Activated CD8-positive, alpha-beta memory T cell treated with anti-CD3 and anti-CD28 coated beads, Interleukin-2, amount 10 ng/mL, durations not matched to agents 7 days and 5 days (primary cell): ENCODE measurements around the gene GJB6. TPM values are rescaled to one million over a fixed set of nuclear protein-coding genes. Genes with fewer than 3 reads are reported as not detected.

Experiments
- ATAC-seq: fragments of 150-1000 bp; cut with Tn5 transposase; one replicate; pipeline ENCODE4 v1.10.0; 2021; ENCODE audit warnings: moderate library complexity
- CTCF ChIA-PET: fragments of 350-600 bp; sonication (Branson Sonifier 250); formaldehyde crosslinking; loops from one replicate; lab custom pipeline; 2021; ENCODE audit warnings: antibody characterized with exemption; lab: Charles Lee
- DNase-seq: peaks from one replicate; pipeline ENCODE4 v3.0.0-alpha.2; 2020
- H3K27ac Mint-ChIP-seq: one replicate; pipeline ENCODE4 v1.8.0; 2021; ENCODE audit warnings: mild to moderate bottlenecking, mixed read lengths
- H3K27me3 Mint-ChIP-seq: one replicate; pipeline ENCODE4 v1.8.0; 2021; ENCODE audit warnings: mixed read lengths
- H3K36me3 Mint-ChIP-seq: one replicate; pipeline ENCODE4 v1.8.0; 2021; ENCODE audit warnings: mild to moderate bottlenecking, mixed read lengths
- H3K4me1 Mint-ChIP-seq: one replicate; pipeline ENCODE4 v1.8.0; 2021; ENCODE audit warnings: mixed read lengths
- H3K4me3 Mint-ChIP-seq: one replicate; pipeline ENCODE4 v1.8.0; 2021; ENCODE audit warnings: mild to moderate bottlenecking, moderate library complexity, mixed read lengths
- H3K9me3 Mint-ChIP-seq: one replicate; pipeline ENCODE4 v1.8.0; 2022; ENCODE audit warnings: low read depth, mixed read lengths
- total RNA-seq, 2 experiments: library from RNA; stranded (reverse); gene quantifications; one replicate each; pipeline ENCODE4 v1.2.3, GENCODE V29; 2021

GJB6 gene
- total RNA-seq, 2 experiments from 2014 or later = 4.8 to 11.0 TPM

GRCh38 chr13:20209948-20210347, 22.2 kb downstream of the GJB6 start:
- Mint-ChIP-seq H3K27me3 (peaks cover 15% of the 10 kb centered on the region), H3K4me3 (no peak overlapping the region), H3K9me3 (no peaks in the 10 kb centered on the region), H3K4me1 (no peaks in the 10 kb centered on the region), H3K27ac (no peak overlapping the region), H3K36me3 (no peaks in the 10 kb centered on the region)
- ATAC-seq = no peak
- CTCF ChIA-PET = interaction anchor here (1.2 kb wide), 1 partner anchor 13 kb away, joined by 4 read pairs; no protein-coding TSS in a partner anchor
- no peak for DNase-seq

DNA sequence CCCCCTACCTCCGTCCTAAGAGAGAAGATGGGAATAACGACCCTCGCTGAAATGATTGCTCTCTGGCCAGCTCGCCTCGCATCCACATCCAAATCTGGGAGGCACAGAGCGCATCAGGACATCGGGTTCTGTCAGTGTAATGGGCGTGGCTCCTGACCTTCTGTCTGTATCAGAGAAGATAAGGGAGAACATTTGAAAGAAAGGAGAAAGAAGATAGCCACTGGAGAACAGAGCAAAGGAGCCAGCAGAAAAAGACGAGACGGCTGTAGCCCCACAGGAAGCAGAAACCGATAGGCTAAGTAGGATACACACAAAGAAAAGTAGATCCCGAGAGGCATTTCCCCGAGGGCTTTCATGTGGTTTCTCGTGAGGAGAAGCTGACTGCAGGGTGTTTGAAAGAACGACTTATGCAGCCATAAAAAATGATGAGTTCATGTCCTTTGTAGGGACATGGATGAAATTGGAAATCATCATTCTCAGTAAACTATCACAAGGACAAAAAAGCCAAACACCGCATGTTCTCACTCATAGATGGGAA, 25.4 kb downstream of the GJB6 start:
- ATAC-seq (no peak), DNase-seq (no peak)
- no peak overlapping the region for H3K27ac Mint-ChIP-seq
- H3K4me3 Mint-ChIP-seq = no peak overlapping the region
- peaks cover under 1% of the 10 kb centered on the region for H3K9me3 Mint-ChIP-seq
- no peaks in the 10 kb centered on the region for H3K36me3 Mint-ChIP-seq
- peaks cover 19% of the 10 kb centered on the region for H3K27me3 Mint-ChIP-seq
- CTCF ChIA-PET = interaction anchor here (1.2 kb wide), 1 partner anchor 9 kb away, joined by 4 read pairs; no protein-coding TSS in a partner anchor
- H3K4me1 Mint-ChIP-seq = no peaks in the 10 kb centered on the region

GRCh38 chr13:20206065-20206697, 25.9 kb downstream of the GJB6 start:
- H3K36me3 Mint-ChIP-seq = no peaks in the 10 kb centered on the region
- peaks cover 21% of the 10 kb centered on the region for H3K27me3 Mint-ChIP-seq
- peaks cover 3% of the 10 kb centered on the region for H3K9me3 Mint-ChIP-seq
- CTCF ChIA-PET = interaction anchor here (1.2 kb wide), 1 partner anchor 9 kb away, joined by 4 read pairs; no protein-coding TSS in a partner anchor
- no peak for DNase-seq
- no peak overlapping the region for H3K27ac Mint-ChIP-seq
- H3K4me1 Mint-ChIP-seq = no peaks in the 10 kb centered on the region
- H3K4me3 Mint-ChIP-seq = no peak overlapping the region
- ATAC-seq = no peak

- DNase-seq = no peak
- H3K4me3 Mint-ChIP-seq = no peak overlapping the region
- peaks cover 54% of the 10 kb centered on the region for H3K27me3 Mint-ChIP-seq
- H3K27ac Mint-ChIP-seq = no peak overlapping the region
- CTCF ChIA-PET = interaction anchor here (1.1 to 2.4 kb wide), 3 partner anchors 13 to 277 kb away, joined by 3 to 9 read pairs (median 6); no protein-coding TSS in a partner anchor
- no peaks in the 10 kb centered on the region for H3K36me3 Mint-ChIP-seq
- peaks cover 3% of the 10 kb centered on the region for H3K9me3 Mint-ChIP-seq
- no peak for ATAC-seq
- H3K4me1 Mint-ChIP-seq = peaks cover 16% of the 10 kb centered on the region
Measured at GRCh38 chr13:20198781-20199180, 33.3 kb downstream of the GJB6 start.

DNA sequence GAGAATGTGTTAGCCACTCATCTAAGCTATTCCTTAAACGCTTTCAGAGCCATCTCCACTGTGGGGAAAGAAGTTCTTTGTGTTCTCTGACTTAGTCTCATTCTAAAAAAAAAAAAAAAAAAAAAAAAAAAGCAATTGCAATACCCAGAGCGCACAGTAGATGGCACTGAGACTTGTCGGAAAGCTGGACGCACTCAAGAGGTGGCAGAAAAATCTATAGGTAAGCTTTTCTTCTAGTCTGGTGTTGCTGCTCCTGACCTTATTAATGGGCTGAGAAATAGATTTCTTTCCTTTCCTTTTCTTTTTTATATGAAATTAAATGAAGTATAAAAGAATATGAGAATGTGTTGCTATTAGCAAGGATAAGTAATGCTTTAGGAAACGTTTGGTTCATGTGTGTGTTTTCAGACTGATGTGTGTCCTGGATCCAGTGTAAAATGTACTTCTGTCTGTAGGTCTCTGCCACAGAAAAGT, 34.7 kb downstream of the GJB6 start:
- CTCF ChIA-PET = interaction anchor here (0.6 to 2.4 kb wide), 28 partner anchors 8 to 631 kb away, joined by 3 to 10 read pairs (median 4); partner anchors contain the start of gene IL17D
- no peaks in the 10 kb centered on the region for H3K36me3 Mint-ChIP-seq
- no peak overlapping the region for H3K27ac Mint-ChIP-seq
- peaks cover 3% of the 10 kb centered on the region for H3K9me3 Mint-ChIP-seq
- peaks cover 51% of the 10 kb centered on the region for H3K27me3 Mint-ChIP-seq
- DNase-seq = no peak
- H3K4me3 Mint-ChIP-seq = no peak overlapping the region
- ATAC-seq = peak; percentile 48
- H3K4me1 Mint-ChIP-seq = peaks cover 21% of the 10 kb centered on the region

DNA sequence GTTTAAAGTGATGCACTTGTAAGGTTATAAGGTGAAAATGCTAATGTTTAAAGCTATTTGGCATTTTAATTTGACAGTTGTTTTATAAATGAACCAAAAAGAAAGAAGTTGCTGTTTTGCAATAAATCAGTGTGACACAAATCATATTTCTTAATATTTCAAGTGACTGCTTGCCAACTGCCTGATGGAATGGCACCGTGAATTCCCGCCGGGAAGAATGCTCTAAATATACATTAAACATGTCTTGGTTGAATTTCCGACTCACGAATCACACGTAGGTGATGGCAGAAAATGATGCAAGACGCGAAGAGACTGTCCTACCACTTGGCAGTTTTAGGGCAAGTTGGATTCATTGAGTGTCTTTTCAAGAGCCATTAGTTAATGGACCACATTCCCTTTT, 36.3 kb downstream of the GJB6 start:
- Mint-ChIP-seq H3K4me1 (peaks cover 24% of the 10 kb centered on the region), H3K9me3 (no peaks in the 10 kb centered on the region), H3K4me3 (no peak overlapping the region), H3K27ac (no peak overlapping the region), H3K36me3 (no peaks in the 10 kb centered on the region), H3K27me3 (peaks cover 62% of the 10 kb centered on the region)
- ATAC-seq (no peak), DNase-seq (no peak)
- CTCF ChIA-PET = interaction anchor here (0.7 to 2.5 kb wide), 4 partner anchors 13 to 729 kb away, joined by 3 to 17 read pairs (median 4); no protein-coding TSS in a partner anchor

DNA sequence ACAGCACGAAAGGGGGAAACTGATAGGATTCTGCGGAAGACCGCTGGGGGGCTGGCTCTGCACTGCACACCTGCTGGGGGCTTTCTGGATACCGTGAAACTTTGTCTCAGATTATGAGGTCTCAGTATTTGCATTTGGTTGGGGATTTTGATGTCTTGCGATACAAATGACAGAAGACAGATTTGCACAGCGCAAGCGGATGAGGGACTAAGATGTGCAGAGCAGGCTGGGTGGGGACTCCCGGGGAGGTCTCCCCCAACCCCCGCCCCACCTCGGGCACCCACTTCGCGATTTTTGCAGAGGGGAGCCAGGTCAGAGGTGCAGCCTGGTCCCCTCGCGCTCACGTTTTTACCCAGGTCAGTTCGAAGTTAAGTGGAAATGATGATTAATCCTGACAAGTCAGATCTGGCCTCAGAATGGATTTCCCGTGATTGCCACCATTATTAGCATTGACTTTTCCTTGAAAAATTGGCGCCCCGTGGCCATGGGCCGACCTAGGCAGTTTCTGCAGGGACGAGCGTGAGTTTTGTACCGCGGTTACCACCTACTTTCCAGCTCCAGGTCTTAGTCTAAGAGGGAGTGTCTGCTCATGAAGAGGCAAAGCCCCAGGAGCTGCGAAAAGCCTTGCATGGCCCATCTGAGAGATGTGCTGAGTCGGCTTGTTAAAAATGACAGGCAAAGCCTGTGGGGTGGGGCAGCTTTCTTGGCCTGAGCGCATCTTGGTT, 38.0 kb downstream of the GJB6 start:
- peaks cover 60% of the 10 kb centered on the region for H3K27me3 Mint-ChIP-seq
- H3K4me1 Mint-ChIP-seq = peaks cover 26% of the 10 kb centered on the region
- H3K27ac Mint-ChIP-seq = no peak overlapping the region
- ATAC-seq = peak; percentile 7
- H3K9me3 Mint-ChIP-seq = no peaks in the 10 kb centered on the region
- H3K36me3 Mint-ChIP-seq = no peaks in the 10 kb centered on the region
- peak overlapping the region; percentile 44 for H3K4me3 Mint-ChIP-seq
- no peak for DNase-seq
- CTCF ChIA-PET = interaction anchor here (0.6 to 2.5 kb wide), 5 partner anchors 11 to 734 kb away, joined by 3 to 17 read pairs (median 4); no protein-coding TSS in a partner anchor

DNA sequence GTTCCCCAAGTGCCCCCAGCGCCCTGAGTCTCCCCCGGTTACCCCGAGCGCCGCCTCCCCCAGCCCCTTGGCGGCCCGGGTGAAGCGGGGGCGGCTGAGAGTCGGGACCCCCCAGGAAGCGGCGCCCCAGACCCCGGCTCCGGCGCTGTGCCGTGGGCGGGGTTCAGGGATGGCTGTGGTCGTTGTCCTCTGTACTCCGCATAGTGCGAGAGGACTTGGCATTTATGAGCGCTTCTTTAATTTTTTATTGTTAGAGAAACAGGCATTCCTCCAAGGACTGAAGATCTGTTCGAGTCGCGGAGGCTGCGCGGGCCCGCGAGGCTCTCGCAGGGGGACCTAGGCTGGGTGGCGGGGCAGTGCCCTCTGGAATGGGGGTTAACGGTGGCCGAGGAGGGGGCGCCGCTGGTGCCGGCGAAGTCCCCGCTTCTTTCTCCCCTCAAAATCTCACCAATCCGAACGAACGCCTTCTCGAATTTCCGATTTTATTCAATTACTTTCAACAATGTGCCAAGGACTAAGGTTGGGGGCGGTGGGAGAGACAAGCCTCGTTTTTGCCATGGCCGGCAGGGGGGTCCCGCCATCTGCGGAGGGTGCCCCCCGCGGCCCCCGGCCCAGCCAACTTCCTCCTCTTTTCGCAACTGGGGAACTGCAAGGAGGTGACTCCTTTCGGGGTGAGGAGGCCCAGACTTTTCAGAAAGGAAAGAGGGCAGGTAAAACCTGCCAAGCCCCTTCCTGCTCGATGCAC, 38.8 kb downstream of the GJB6 start:
- CTCF ChIA-PET = interaction anchor here (0.6 to 3.3 kb wide), 3 partner anchors 12 to 734 kb away, joined by 3 to 23 read pairs (median 4); no protein-coding TSS in a partner anchor
- peaks cover 57% of the 10 kb centered on the region for H3K27me3 Mint-ChIP-seq
- H3K4me3 Mint-ChIP-seq = peak overlapping the region; percentile 44
- no peaks in the 10 kb centered on the region for H3K9me3 Mint-ChIP-seq
- ATAC-seq = peak; percentile 27
- no peak for DNase-seq
- H3K36me3 Mint-ChIP-seq = no peaks in the 10 kb centered on the region
- H3K27ac Mint-ChIP-seq = no peak overlapping the region
- H3K4me1 Mint-ChIP-seq = peaks cover 26% of the 10 kb centered on the region

DNA sequence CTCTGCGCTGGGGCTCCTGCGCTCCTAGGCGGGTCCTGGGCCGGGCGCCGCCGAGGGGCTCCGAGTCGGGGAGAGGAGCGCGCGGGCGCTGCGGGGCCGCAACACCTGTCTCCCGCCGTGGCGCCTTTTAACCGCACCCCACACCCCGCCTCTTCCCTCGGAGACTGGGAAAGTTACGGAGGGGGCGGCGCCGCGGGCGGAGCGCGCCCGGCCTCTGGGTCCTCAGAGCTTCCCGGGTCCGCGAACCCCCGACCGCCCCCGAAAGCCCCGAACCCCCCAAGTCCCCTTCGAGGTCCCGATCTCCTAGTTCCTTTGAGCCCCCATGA, 39.3 kb downstream of the GJB6 start, which contains the start of gene GJB2:
Gene GJB2, minus strand, starts transcription at position 103 of the 326 bp plus-strand sequence. CDS start 3,357 bp downstream, outside the sequence.
- H3K27me3 Mint-ChIP-seq = peaks cover 57% of the 10 kb centered on the region
- H3K27ac Mint-ChIP-seq = no peak within 1 kb of the TSS
- CTCF ChIA-PET = interaction anchor here (3.3 kb wide), 1 partner anchor 11 kb away, joined by 23 read pairs; no protein-coding TSS in a partner anchor
- H3K4me3 Mint-ChIP-seq = peak within 1 kb of the TSS; percentile 55
- no peak for DNase-seq
- peaks cover 26% of the 10 kb centered on the region for H3K4me1 Mint-ChIP-seq
- no peaks in the 10 kb centered on the region for H3K36me3 Mint-ChIP-seq
- no peaks in the 10 kb centered on the region for H3K9me3 Mint-ChIP-seq
- peak; percentile 50 for ATAC-seq

- DNase-seq (no peak), ATAC-seq (peak; percentile 37)
- Mint-ChIP-seq H3K36me3 (no peaks in the 10 kb centered on the region), H3K9me3 (no peaks in the 10 kb centered on the region), H3K4me3 (peak overlapping the region; percentile 55), H3K27ac (no peak overlapping the region), H3K27me3 (peaks cover 57% of the 10 kb centered on the region), H3K4me1 (peaks cover 26% of the 10 kb centered on the region)
- CTCF ChIA-PET = interaction anchor here (1.2 to 3.3 kb wide), 2 partner anchors 11 to 28 kb away, joined by 3 to 23 read pairs; no protein-coding TSS in a partner anchor
Measured at GRCh38 chr13:20192158-20192835, 39.8 kb downstream of the GJB6 start.

DNA sequence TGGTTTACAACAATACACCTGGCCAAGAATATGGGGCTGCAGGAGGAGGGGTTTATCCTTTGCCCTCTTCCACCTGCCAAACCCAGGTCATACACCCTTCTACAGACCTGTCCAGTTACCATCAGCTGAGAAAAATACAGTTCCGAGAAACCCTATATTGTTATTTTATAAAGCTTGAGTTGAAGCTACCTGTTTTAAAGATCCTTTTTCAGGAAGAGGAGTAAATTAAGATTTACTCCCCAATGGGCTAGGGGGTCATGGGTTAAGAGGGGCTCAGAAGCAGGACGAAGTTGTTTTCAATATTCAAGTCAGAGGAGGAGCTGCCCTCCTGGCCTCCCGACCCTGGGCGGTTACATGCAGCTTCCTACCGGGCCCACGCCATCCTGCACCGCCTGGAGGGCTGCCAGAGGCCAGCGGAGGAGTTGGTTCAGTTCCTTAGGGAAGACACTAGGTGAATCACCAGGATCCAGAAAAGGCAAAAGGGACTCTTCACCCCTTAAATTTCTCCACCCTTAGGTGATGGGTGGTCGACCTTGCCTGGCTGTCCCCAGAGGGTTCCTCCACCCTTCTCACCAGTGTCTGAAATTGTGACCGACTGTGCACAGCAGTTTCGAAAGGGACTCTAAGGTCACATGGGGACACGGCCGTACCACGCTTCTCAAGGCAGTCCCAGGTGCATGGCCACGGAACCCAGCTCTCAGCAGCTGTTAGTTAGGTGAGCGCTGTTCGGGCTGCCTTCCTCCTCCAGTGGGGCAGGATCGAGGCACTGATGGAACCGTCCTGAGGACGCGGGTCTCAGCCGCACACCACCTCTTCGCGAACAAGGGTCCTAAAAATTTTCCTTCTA, 40.6 kb downstream of the GJB6 start:
- H3K9me3 Mint-ChIP-seq = no peaks in the 10 kb centered on the region
- ATAC-seq (no peak), DNase-seq (no peak)
- H3K4me1 Mint-ChIP-seq = peaks cover 22% of the 10 kb centered on the region
- no peak overlapping the region for H3K27ac Mint-ChIP-seq
- peaks cover 51% of the 10 kb centered on the region for H3K27me3 Mint-ChIP-seq
- CTCF ChIA-PET = interaction anchor here (1.2 to 3.3 kb wide), 2 partner anchors 10 to 28 kb away, joined by 3 to 23 read pairs; no protein-coding TSS in a partner anchor
- H3K4me3 Mint-ChIP-seq = peak overlapping the region; percentile 55
- no peaks in the 10 kb centered on the region for H3K36me3 Mint-ChIP-seq
